ENCODE data around the gene SORT1. TPM values are rescaled to one million over a fixed set of nuclear protein-coding genes. Genes with fewer than 3 reads are reported as not detected.

The SORT1 gene
- total RNA-seq, 1 donor = 48.5 TPM

DNA sequence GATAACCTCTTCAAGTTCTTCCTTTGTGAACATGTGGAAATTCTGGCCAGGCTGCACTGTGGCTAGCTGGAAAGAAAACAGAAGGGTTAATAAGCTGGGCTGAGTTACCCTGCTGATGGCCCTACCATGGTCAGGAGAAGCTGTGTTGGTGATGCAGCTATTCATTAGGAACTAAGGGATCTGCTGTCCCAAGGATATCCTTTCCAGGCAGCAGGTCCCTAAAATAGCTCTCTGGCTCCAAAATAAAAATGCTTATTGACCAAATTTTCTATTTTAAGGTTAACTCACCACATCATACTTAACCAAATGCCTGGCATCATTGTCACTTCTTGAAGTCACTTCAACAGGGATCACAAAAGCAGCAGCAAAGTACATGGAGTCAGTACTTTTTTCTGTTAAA is 4.3 kb upstream of the SORT1 start:
- Histone ChIP-seq H2AFZ (ENCODE audit: low read length) (no peak overlapping the region), H3K36me3 (ENCODE audit: insufficient read depth, low read length) (peaks cover 30% of the 10 kb centered on the region), H3K27me3 (ENCODE audit: insufficient read depth, low read length) (no peaks in the 10 kb centered on the region), H3K27ac (ENCODE audit: low read depth, low read length) (no peak overlapping the region), H3K4me3 (ENCODE audit: insufficient read depth, low read length) (no peak overlapping the region), H3K79me2 (ENCODE audit: insufficient read depth, low read length) (peaks cover 7% of the 10 kb centered on the region), H4K20me1 (ENCODE audit: insufficient read depth, low read length) (no peaks in the 10 kb centered on the region), H3K4me2 (ENCODE audit: insufficient read depth, low read length) (no peak overlapping the region), H3K9me3 (ENCODE audit: low read depth, low read length) (no peaks in the 10 kb centered on the region), H3K4me1 (ENCODE audit: insufficient read depth, low read length) (peaks cover 4% of the 10 kb centered on the region)
- TF ChIP-seq, protein P1, sequence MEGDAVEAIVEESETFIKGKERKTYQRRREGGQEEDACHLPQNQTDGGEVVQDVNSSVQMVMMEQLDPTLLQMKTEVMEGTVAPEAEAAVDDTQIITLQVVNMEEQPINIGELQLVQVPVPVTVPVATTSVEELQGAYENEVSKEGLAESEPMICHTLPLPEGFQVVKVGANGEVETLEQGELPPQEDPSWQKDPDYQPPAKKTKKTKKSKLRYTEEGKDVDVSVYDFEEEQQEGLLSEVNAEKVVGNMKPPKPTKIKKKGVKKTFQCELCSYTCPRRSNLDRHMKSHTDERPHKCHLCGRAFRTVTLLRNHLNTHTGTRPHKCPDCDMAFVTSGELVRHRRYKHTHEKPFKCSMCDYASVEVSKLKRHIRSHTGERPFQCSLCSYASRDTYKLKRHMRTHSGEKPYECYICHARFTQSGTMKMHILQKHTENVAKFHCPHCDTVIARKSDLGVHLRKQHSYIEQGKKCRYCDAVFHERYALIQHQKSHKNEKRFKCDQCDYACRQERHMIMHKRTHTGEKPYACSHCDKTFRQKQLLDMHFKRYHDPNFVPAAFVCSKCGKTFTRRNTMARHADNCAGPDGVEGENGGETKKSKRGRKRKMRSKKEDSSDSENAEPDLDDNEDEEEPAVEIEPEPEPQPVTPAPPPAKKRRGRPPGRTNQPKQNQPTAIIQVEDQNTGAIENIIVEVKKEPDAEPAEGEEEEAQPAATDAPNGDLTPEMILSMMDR (IDR thresholded peaks at IDR 0.05; ENCODE audit: extremely low read depth, low read depth, low read length) = no peak
- no peak for DNase-seq (ENCODE audit: insufficient read length, low spot score, missing footprints)

DNA sequence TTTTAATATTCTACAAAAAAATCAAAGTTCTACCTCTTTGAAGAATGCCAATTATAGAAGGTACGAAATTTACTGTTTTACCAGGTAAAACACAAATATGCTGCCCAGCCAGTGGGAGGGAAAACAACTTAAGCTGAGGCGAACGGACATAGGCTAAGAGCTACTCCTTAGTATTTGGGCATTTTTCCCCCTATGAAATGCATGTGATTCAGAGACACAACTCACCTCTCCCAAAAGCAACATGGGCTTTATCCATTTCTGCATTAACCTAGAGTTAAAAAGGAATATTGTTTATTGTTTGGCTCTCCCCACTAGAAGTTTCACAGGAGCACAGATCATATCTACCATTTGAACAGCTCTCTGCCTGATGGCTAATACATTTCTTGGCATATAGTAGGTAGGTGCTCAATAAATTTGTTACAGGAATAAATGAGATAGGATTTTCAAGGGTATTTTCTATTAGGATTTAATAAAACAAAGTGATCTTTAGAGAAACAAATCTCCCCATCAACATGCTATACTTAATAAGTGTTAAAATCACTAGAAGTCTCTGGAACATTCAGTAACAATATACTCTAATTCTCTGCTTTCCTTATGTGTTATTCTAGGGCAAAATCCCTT is 2.4 kb upstream of the SORT1 start:
- Histone ChIP-seq H3K79me2 (ENCODE audit: insufficient read depth, low read length) (peaks cover 22% of the 10 kb centered on the region), H3K27me3 (ENCODE audit: insufficient read depth, low read length) (no peaks in the 10 kb centered on the region), H4K20me1 (ENCODE audit: insufficient read depth, low read length) (no peaks in the 10 kb centered on the region), H3K4me3 (ENCODE audit: insufficient read depth, low read length) (no peak overlapping the region), H3K36me3 (ENCODE audit: insufficient read depth, low read length) (peaks cover 30% of the 10 kb centered on the region), H3K4me1 (ENCODE audit: insufficient read depth, low read length) (peaks cover 23% of the 10 kb centered on the region), H3K9me3 (ENCODE audit: low read depth, low read length) (no peaks in the 10 kb centered on the region), H3K4me2 (ENCODE audit: insufficient read depth, low read length) (no peak overlapping the region), H2AFZ (ENCODE audit: low read length) (no peak overlapping the region), H3K27ac (ENCODE audit: low read depth, low read length) (no peak overlapping the region)
- DNase-seq (ENCODE audit: insufficient read length, low spot score, missing footprints) = no peak
- TF ChIP-seq, protein P1 (IDR thresholded peaks at IDR 0.05; ENCODE audit: extremely low read depth, low read depth, low read length) = no peak

DNA sequence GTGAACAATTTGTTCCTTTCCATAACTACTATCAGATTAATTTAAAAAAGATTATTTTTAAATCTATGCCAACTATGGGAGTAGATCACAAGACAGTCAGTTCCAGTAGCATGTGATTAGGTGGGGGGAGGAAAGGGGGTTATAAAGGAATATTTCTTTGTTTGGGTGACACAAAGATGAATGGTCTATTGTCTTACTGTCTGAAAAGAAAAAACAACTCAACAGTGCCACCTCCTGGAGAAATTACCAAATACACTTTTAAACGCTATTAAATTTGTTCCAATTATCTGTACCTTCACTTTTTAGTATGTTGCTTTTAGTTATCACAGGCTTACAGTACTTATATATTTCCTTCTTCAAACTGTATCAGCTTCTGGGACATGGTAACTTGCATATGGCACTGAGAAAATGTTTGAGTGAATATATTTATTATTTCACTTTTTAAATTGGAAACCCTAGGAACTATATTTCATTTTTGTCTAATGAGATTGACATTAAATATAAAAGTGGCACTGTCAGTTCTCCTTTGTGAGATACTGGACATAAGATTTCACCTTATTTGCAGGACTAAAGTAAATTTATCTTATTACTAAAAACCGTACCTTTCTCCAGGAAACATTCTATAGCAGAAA is 1.7 kb upstream of the SORT1 start:
- peak; percentile 10 for DNase-seq (ENCODE audit: insufficient read length, low spot score, missing footprints)
- no peak overlapping the region for H3K27ac ChIP-seq (ENCODE audit: low read depth, low read length)
- H3K9me3 ChIP-seq (ENCODE audit: low read depth, low read length) = no peaks in the 10 kb centered on the region
- H3K4me1 ChIP-seq (ENCODE audit: insufficient read depth, low read length) = peaks cover 26% of the 10 kb centered on the region
- no peaks in the 10 kb centered on the region for H3K27me3 ChIP-seq (ENCODE audit: insufficient read depth, low read length)
- peaks cover 26% of the 10 kb centered on the region for H3K36me3 ChIP-seq (ENCODE audit: insufficient read depth, low read length)
- peaks cover 29% of the 10 kb centered on the region for H3K79me2 ChIP-seq (ENCODE audit: insufficient read depth, low read length)
- H4K20me1 ChIP-seq (ENCODE audit: insufficient read depth, low read length) = no peaks in the 10 kb centered on the region
- TF ChIP-seq, protein P1 (IDR thresholded peaks at IDR 0.05; ENCODE audit: extremely low read depth, low read depth, low read length) = peak; percentile 55
- H2AFZ ChIP-seq (ENCODE audit: low read length) = no peak overlapping the region
- no peak overlapping the region for H3K4me2 ChIP-seq (ENCODE audit: insufficient read depth, low read length)
- H3K4me3 ChIP-seq (ENCODE audit: insufficient read depth, low read length) = no peak overlapping the region

DNA sequence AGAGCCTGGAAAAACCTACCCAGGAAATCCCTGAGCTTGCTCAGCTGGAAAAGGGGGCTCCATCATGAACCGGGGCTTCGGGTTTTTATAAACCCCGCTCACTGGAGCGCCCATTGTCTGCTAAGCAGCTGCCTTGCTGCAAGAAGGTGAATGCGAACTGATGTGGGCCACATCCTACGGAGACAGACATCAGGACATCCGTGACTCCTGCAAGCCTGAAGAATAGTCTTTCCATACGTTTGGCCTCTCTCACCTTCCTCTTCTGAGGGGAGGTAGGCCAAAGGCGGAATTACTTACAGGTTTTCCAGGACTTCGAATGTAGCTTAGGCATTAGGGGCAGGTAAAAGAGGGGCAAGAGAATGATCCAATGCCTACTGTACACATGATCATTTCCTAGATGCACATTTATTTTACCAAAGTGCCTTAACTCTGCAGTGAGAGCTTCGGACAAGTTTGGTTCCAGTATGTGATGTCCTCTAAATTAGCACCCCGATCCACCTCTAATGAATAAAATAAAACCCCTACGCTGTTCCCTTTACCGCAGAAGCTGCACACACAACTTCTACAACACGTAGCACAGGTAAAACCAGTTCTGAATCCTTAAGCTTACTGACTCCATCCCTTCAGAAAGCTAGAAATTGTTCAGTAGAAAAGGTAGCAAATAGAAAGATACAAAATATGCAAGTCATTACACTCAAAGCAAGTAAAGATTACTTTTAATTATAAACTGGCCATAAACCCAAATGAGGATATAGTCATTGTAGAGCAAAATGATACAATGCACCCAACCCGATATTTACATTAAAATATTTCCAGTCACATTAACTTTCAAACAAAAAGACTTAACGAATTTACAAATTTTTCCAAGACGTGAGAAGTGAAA is 866 bp upstream of the SORT1 start:
- peak overlapping the region; percentile 74 for H3K4me3 ChIP-seq (ENCODE audit: insufficient read depth, low read length)
- H3K4me2 ChIP-seq (ENCODE audit: insufficient read depth, low read length) = peak overlapping the region; percentile 80
- H3K4me1 ChIP-seq (ENCODE audit: insufficient read depth, low read length) = peaks cover 33% of the 10 kb centered on the region
- H4K20me1 ChIP-seq (ENCODE audit: insufficient read depth, low read length) = no peaks in the 10 kb centered on the region
- peaks cover 35% of the 10 kb centered on the region for H3K79me2 ChIP-seq (ENCODE audit: insufficient read depth, low read length)
- H3K27me3 ChIP-seq (ENCODE audit: insufficient read depth, low read length) = no peaks in the 10 kb centered on the region
- H2AFZ ChIP-seq (ENCODE audit: low read length) = peak overlapping the region; percentile 44
- H3K27ac ChIP-seq (ENCODE audit: low read depth, low read length) = no peak overlapping the region
- DNase-seq (ENCODE audit: insufficient read length, low spot score, missing footprints) = peak; percentile 11
- H3K36me3 ChIP-seq (ENCODE audit: insufficient read depth, low read length) = peaks cover 19% of the 10 kb centered on the region
- TF ChIP-seq, protein P1 (IDR thresholded peaks at IDR 0.05; ENCODE audit: extremely low read depth, low read depth, low read length) = no peak
- no peaks in the 10 kb centered on the region for H3K9me3 ChIP-seq (ENCODE audit: low read depth, low read length)

Data from osteoblast (primary cell).